ENCODE measurements around the gene TMEM250.

Gene TMEM250

GRCh38 chr9:136147038-136147889, 28.6 kb upstream of the TMEM250 start:
- no peak for DNase-seq

DNA sequence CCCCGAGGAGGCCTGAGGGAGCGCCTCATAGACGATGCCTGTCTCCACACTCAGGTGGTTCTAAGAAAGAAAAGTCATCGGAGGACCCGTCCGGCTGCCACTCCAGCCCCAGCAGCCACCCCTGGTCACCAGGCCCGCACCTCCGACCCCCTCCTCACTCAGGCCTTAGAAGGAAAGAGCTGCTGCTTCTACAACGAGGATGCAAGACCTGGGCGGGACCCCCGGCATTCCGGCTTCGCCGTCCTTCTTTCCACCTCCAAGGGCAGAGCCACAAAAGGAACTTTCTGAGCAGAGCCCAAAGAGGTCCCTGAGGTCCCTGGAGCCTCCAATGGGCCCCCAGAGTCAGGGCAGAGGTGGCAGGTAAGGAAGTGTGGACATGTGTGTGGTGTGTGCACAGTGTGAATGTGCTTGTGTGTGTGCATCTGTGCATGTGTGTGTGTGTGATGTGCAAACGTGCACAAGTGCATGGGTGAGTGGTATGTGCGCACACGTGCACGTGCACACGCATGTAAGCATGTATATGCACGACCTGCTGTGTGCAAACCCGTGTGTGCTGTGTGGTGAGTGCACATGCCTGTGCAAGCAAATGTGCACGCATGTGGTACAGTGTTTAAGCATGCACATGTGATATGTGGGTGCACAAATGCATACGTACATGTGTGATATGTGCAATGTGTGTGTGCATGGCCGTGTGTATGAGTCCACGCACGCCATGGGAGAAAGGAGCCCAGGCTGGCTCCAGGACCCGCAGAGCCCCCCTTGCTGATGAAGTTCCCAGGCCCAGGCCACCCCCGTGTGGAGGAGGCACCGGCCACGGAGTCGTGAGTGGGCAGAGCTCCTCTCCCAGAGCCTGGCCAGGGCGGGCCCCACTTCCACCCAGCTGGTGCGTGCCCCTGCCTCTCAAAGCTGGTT, 27.7 kb upstream of the TMEM250 start:
- no peak for DNase-seq

- no peak for DNase-seq
Observed at GRCh38 chr9:136145580-136145979, 26.9 kb upstream of the TMEM250 start.

DNA sequence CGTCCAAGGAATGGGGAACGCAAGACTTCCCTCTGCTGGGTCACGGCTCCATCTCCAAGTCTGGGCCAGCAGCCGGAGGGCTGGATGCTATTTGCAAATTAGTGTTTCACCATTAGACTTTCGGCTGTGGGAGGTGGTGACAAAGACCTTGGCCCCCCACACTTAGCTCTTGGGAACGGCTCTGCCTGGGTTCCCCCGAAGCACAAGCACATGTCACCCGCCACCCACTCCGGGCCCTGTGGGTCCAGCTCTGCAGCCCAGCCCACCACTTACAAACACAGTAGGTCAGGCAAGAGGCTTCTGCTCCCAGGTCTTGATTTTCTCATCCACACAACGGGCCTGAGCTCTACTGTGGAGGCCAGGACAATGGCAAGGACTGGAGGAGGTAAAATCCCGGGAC, 25.8 kb upstream of the TMEM250 start:
- no peak for DNase-seq

DNA sequence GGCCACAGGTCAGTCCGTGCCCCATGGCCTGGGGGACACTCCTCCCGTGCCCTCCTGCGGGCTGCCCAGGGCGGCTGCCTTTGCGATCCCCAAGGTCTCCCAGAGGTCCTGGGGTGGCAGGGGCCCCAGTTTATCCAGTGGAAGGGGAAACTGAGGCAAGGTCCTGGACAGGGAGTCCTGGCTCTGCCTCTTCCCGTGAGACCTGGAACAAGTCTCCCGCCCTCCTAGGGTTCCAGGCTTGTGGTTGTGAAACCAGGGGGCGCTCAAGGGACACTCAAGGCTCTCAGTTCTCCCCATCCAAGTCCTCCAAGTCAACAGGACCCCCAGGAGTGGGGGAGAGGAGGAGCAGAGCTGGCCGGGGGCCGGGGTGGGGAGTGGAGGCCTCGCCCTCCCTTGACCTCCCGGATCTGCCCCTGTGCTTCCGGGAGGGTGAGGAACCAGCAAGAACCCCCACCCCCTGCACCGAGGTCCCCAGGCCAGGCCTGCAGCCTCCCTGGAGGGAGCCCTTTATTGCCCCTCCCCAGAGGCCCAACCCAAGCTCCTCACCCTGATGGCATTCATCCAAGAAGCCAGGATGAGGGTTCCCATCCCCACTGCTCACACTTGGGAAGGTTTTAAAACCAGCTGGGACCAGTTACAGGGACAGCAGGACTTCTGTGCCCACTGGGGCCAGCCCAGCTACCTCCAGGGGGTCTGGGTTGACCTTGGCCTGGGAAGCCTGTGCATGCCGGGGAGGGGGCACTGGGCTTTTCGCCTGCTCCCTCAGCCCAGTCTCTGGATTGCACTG, 24.7 kb upstream of the TMEM250 start:
- DNase-seq: no peak

- no peak for DNase-seq
Observed at GRCh38 chr9:136142859-136143214, 24.2 kb upstream of the TMEM250 start.

GRCh38 chr9:136142414-136142796, 23.7 kb upstream of the TMEM250 start:
- no peak for DNase-seq

DNA sequence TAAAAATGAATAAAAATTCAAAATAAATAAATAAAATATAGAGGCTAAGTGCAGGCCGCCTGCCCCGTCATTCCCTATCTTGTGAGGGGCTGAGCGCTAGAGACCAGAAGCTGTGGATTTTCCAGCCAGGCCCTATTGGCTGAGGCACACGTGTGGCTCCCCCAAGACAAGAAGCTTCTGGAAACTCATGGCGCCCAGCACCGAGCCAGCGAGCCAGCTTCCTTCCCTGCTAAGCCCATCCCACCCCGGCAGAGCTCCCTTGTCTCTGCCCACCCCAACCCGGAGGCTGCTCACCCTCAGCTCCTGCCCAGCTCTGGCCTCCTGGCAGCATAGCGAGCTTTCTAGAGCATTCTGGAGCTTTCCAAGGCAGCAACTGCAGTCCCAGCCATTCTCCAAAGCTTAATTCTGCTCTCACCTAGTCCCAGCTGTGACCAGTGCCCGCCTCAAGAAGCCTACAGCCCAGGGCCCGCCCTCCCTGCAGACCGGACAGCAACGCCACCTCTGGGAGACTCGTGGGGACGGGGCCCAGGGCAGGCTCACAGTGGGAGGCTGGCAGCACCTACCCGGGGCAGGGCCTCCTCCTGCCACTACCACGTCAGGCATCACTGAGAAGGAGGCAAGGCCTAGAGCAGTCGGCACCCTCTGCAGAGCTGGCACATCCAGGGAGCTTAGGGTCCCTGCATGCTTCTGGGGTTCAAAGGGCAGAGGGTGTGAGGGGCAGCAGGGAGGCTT, 23.2 kb upstream of the TMEM250 start:
- DNase-seq: no peak

DNA sequence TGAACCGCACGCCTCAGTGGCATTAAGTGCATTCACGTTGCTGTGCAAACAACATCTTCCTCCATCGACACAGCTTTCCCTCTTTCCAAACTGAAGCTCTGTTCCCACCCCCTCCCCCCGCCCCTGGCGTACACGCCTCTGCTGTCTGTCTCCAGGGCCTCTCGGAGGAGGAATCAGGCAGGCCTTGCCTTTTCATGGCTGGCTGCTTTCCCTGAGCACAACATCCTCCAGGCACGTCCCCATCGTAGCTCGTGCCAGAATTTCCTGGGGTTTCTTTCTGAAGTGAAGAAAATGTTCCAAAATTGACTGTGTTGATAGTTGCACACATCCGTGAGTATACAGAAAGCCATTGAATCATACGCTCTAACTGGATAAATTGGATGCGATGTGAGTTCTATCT, 22.3 kb upstream of the TMEM250 start:
- DNase-seq: no peak

- no peak for DNase-seq
Observed at GRCh38 chr9:136140046-136140445, 21.4 kb upstream of the TMEM250 start.

- DNase-seq: peak; percentile 35
Observed at GRCh38 chr9:136138566-136138965, 19.9 kb upstream of the TMEM250 start.

- DNase-seq: no peak
Observed at GRCh38 chr9:136137321-136138265, 18.9 kb upstream of the TMEM250 start.

- no peak for DNase-seq
Observed at GRCh38 chr9:136136127-136136925, 17.7 kb upstream of the TMEM250 start.

DNA sequence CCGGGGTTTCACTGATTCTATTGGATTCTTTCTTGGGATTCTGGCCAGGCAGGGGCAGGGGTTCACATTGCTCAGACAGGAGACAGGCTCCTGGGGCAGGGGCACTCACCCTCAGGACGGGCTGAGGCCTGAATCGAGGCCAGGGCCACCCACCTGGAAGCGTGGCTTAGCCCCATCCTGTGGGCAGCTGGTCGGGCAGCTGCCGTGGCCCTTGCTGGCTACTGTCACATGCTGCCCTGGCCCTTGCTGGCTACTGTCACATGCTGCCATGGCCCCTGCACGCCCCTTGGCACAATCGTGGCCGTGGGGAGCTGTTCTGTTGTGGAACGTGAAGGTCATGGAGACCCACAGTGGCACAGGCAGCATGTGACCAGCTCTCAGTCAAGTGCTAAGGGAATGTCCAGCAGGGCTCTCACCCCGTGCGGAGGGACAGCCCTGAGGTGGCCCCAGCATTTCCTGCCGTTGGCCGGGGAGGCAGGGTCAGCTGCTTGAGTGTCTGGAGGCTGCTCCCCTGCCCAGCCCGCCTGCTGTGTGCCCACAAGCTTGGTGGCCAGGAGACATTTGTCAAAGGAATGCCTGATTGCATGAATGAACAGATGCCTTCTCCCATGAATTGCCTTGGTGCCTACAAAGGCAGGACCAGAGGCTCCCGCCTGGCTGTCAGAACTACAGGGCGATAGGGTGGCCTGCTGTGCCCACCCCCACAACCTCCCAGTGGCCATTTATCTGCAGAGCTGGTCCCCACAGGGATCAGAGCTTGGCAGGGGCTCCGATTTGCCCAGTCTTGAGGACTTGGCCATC, 16.9 kb upstream of the TMEM250 start:
- no peak for DNase-seq

GRCh38 chr9:136133959-136134484, 15.3 kb upstream of the TMEM250 start:
- DNase-seq: no peak

DNA sequence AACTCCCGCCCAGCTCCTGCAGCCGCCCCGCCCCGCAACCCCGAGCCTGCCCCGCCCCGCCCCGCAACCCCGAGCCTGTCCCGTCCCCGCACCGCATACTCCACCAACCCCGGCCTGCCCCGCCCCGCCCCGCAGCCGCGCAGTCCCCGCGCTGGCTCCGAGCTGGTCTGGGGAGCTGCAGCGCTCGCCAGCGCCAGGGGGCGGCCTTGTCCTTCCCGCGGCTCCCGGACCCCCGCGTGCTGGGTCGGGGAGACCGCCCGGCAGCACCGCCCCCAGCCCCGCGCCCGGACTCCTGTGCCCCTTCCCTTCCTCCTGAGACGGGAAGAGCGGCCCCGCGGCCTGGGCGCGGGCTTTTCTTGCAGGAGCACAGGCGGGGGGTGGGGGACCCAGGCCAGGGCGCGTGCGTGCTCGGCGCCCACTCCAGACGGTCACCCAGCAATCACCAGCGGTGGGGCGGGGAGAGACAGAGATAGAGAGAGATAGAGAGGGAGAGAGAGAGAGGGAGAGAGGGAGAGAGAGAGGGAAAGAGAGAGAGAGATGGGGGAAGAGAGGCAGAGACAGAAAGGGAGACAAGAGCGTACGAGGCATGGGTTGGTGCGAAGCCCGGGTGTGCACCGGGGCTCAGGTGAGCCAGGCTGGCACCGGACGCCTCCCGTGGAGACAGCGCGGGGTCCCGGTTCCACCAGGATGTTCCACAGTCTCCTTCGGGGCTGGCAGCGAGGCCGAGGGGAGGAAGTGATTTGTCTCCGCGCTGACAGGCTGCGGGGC, 14.7 kb upstream of the TMEM250 start:
- peak; percentile 47 for DNase-seq

- no peak for DNase-seq
Observed at GRCh38 chr9:136132512-136133050, 13.9 kb upstream of the TMEM250 start.

Measured in activated naive CD4-positive, alpha-beta T cell treated with anti-CD3 and anti-CD28 coated beads, Interleukin-2, amount 50 U/mL, for 16 hours (primary cell).